ENCODE results near the gene GRIN2C.

Gene GRIN2C

GRCh38 chr17:74807441-74807840 is 52.2 kb downstream of the GRIN2C start:
- H3F3A ChIP-seq (ENCODE audit: insufficient read depth, low read length) = no peaks in the 10 kb centered on the region
- H3K27ac ChIP-seq (ENCODE audit: low read depth, low read length, poor library complexity, severe bottlenecking) = no peak overlapping the region
- no peaks in the 10 kb centered on the region for H3K27me3 ChIP-seq (ENCODE audit: insufficient read depth, low read length)
- H3K9ac ChIP-seq (ENCODE audit: low read length) = no peak overlapping the region
- TF ChIP-seq CTCF (IDR thresholded peaks at IDR 0.05; ENCODE audit: low read length) (no peak), EZH2 (IDR thresholded peaks at IDR 0.05; ENCODE audit: borderline replicate concordance, low read length) (no peak)
- no peaks in the 10 kb centered on the region for H3K4me1 ChIP-seq (ENCODE audit: insufficient read depth, low read length, severe bottlenecking)
- no peaks in the 10 kb centered on the region for H3K9me3 ChIP-seq (ENCODE audit: low read length)
- H3K79me2 ChIP-seq (ENCODE audit: insufficient read depth, low read length) = no peaks in the 10 kb centered on the region
- no peak overlapping the region for H2AFZ ChIP-seq (ENCODE audit: low read length)
- no peaks in the 10 kb centered on the region for H3K9me2 ChIP-seq (ENCODE audit: low read depth, low read length)
- no peak overlapping the region for H3K4me3 ChIP-seq (ENCODE audit: low read depth, low read length, poor library complexity, severe bottlenecking)
- H3K36me3 ChIP-seq (ENCODE audit: insufficient read depth, low read length) = peaks cover 5% of the 10 kb centered on the region
- H3K4me2 ChIP-seq (ENCODE audit: low read length) = no peak overlapping the region
- no peaks in the 10 kb centered on the region for H4K20me1 ChIP-seq (ENCODE audit: insufficient read depth, low read length)

- no peak overlapping the region for H3K4me2 ChIP-seq (ENCODE audit: low read length)
- no peak overlapping the region for H3K9ac ChIP-seq (ENCODE audit: low read length)
- no peak overlapping the region for H2AFZ ChIP-seq (ENCODE audit: low read length)
- H3K9me2 ChIP-seq (ENCODE audit: low read depth, low read length) = no peaks in the 10 kb centered on the region
- no peak overlapping the region for H3K27ac ChIP-seq (ENCODE audit: low read depth, low read length, poor library complexity, severe bottlenecking)
- TF ChIP-seq EZH2 (IDR thresholded peaks at IDR 0.05; ENCODE audit: borderline replicate concordance, low read length) = no peak
- TF ChIP-seq CTCF (IDR thresholded peaks at IDR 0.05; ENCODE audit: low read length) = no peak
- peaks cover 6% of the 10 kb centered on the region for H3K36me3 ChIP-seq (ENCODE audit: insufficient read depth, low read length)
- H3K79me2 ChIP-seq (ENCODE audit: insufficient read depth, low read length) = no peaks in the 10 kb centered on the region
- no peaks in the 10 kb centered on the region for H3K27me3 ChIP-seq (ENCODE audit: insufficient read depth, low read length)
- no peaks in the 10 kb centered on the region for H3K4me1 ChIP-seq (ENCODE audit: insufficient read depth, low read length, severe bottlenecking)
- H3K9me3 ChIP-seq (ENCODE audit: low read length) = no peaks in the 10 kb centered on the region
- H4K20me1 ChIP-seq (ENCODE audit: insufficient read depth, low read length) = no peaks in the 10 kb centered on the region
- no peak overlapping the region for H3K4me3 ChIP-seq (ENCODE audit: low read depth, low read length, poor library complexity, severe bottlenecking)
- H3F3A ChIP-seq (ENCODE audit: insufficient read depth, low read length) = no peaks in the 10 kb centered on the region
Observed at GRCh38 chr17:74806334-74806733, 53.4 kb downstream of the GRIN2C start.

GRCh38 chr17:74805591-74805991 is 54.1 kb downstream of the GRIN2C start:
- no peak for TF ChIP-seq CTCF (IDR thresholded peaks at IDR 0.05; ENCODE audit: low read length)
- TF ChIP-seq EZH2 (IDR thresholded peaks at IDR 0.05; ENCODE audit: borderline replicate concordance, low read length) = no peak
- no peak overlapping the region for H3K9ac ChIP-seq (ENCODE audit: low read length)
- H3K9me3 ChIP-seq (ENCODE audit: low read length) = no peaks in the 10 kb centered on the region
- no peaks in the 10 kb centered on the region for H3F3A ChIP-seq (ENCODE audit: insufficient read depth, low read length)
- no peaks in the 10 kb centered on the region for H3K27me3 ChIP-seq (ENCODE audit: insufficient read depth, low read length)
- H3K9me2 ChIP-seq (ENCODE audit: low read depth, low read length) = no peaks in the 10 kb centered on the region
- no peaks in the 10 kb centered on the region for H3K4me1 ChIP-seq (ENCODE audit: insufficient read depth, low read length, severe bottlenecking)
- no peaks in the 10 kb centered on the region for H4K20me1 ChIP-seq (ENCODE audit: insufficient read depth, low read length)
- no peak overlapping the region for H3K4me3 ChIP-seq (ENCODE audit: low read depth, low read length, poor library complexity, severe bottlenecking)
- H3K36me3 ChIP-seq (ENCODE audit: insufficient read depth, low read length) = peaks cover 6% of the 10 kb centered on the region
- no peak overlapping the region for H3K27ac ChIP-seq (ENCODE audit: low read depth, low read length, poor library complexity, severe bottlenecking)
- no peak overlapping the region for H3K4me2 ChIP-seq (ENCODE audit: low read length)
- no peak overlapping the region for H2AFZ ChIP-seq (ENCODE audit: low read length)
- H3K79me2 ChIP-seq (ENCODE audit: insufficient read depth, low read length) = no peaks in the 10 kb centered on the region

Data from OCI-LY1 (cell line).